EH (cell line): ENCODE results near the gene ROR1.
"Not testable (repeated sequence)": the region's sequence is repeated elsewhere in the genome, so short reads cannot be mapped to it uniquely, and the experiment has no call there.

Experiments
- DNase-seq: peaks from one replicate; pipeline ENCODE4 v3.0.0-alpha.2; 2015; ENCODE audit warnings: low read depth

Gene ROR1

GRCh38 chr1:64186138-64186897 lies 412.5 kb downstream of the ROR1 start:
- DNase-seq: no peak

DNA sequence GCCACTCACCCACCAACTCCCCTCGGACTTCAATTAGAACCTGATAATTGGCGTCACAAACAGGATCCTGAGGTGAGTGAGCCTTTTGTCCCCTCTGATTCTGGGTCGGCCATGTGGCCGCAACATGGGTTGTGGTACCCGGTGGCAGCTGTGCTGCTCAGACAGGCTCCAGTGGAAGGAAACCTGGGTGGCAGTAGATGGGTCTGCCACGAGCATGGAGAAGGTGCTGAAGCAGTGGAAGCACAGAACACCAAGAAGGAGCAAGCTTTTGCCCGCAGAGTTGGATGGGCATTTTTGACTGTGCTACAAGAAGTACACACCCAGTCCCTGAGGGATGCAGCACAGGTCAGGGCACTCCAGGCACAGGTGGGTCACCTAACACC lies 413.1 kb downstream of the ROR1 start:
- DNase-seq: no peak

DNA sequence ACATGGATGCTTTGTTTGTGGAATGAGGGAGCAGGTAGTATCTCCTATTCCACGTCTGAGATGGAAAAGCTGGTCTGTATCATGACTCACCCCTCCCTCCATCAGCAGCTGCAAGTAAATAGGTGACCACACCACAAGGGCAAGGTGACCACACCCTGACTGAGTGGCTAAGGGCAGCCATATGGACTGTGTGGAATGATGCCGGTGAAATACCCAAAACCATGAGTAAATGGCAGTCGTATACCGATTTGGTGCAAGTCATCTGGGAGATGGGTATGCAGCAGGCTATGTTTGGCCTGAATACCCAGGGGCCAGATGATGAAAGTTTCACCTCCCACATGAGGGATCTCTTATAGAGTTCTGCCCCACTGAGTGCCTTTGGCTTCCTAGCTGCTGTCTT lies 413.8 kb downstream of the ROR1 start:
- no peak for DNase-seq

DNA sequence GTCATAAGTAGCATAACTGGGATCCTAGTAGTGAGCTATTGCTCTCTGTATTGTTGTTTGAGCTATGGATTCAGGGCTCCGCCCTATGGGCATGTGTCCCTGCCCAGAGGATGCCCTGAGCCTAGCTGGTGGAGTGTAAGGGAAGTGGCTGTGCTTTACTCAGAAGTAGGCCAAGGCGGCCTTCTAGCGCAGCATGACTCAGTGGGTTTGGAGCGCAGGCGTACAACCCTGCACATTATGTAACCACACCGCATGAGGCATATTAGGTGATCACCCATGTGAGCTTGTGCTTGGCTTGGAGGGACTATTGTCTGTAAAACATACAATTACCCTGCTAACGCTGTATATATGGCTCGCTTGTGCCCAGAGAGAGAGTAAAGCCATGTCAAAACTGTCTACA lies 418.5 kb downstream of the ROR1 start:
- no peak for DNase-seq

DNA sequence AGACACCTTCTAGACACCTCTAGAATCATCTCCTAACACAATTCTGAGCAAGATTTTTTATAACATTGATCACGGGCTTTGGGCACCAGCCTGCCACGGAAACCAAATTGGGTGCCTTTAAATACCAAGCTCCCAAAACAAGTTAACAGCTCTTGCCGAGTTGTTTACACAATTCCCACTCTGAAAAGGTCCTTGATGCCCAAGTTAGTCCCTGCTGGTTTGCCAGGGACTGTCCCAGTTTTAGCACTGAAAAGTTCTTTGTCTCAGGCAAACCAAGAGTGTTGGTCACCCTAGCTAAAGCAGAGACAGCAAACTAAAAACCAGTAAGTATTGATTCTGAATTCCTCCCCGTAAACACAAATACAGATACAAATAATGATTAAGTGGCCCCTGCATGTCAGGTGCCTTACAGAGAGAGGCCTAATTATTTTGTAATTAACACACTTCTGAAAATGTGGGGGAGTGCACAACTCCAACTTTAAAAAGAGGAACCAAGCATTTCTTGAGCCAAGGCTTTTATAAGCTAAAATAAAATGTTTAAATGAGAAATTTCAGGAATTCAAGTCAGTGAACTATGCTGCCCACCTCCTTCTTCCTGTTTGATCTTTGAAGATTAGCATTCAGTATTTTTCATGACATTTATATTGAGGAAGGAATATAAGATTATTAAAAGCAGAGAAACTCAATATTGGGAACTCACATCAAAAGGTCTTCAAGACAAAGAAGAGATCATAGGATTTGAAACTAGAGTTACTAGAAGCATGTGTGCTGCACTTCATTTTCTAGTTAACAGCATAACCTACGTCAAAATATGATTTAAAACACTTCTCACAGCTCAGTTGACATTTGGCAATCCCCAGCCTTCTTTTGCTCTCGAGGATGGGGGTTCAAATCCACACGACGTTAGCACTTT lies 420.6 kb downstream of the ROR1 start:
- no peak for DNase-seq

- DNase-seq: peak; percentile 27
These were observed 421.2 kb downstream of the ROR1 start for GRCh38 chr1:64195081-64195395.

DNA sequence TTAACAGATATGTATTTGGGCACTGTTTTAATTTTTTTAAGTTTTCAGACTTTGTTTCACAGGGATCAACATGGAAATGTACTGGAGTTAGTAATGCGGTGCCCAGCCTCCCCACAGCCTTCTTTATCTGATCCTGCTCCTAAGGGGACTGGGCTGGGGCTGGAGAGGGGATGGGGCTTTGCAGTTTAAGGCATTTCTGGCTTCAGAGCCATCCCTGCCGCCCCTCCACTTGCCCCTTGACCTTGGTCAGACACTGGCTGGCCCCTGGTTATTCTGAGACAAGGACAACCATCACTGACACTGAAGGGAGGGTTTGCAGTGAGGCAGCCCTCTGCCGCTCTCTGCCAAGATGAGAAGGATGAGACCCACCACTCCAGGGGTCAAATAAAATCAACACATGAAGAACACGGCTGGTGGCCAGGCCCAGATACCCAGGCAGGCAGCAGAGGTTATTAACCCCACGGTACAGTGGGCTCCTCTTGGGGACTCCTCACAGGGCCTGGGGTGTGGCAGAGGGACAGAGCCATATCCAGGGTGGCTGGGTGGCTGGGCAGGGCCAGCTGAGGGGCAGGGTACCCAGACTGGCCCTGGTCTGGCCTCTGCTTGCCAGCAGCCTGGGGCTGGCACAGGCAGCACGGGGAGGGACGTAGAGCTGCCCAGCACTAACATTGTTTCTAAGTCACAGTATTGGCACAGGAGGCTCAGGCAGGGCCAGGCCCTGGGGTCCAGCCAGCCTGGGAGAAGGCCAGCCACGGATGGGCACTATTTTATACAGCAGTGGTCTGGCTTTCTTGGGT lies 422.5 kb downstream of the ROR1 start:
- DNase-seq: no peak

DNA sequence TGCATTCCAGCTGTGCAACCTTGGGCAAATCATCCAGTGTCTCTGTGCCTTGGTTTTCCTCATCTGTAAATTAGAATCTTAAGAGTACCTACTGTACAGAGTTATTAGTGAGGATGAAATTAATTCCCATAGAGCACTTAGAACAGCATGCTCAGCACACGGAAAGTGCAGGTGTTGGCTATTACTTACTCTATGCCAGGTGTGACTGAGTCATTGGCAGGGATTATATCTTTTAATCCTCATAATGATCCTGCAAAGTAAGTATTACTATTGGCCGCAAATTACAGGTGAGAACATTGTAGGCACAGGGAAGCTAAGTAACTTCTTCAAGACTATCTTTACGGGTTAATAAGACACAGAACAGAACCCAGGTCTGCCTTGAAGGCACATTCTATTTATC lies 423.3 kb downstream of the ROR1 start:
- no peak for DNase-seq

- DNase-seq: peak; percentile 13
These were observed 425.3 kb downstream of the ROR1 start for GRCh38 chr1:64199154-64199553.

GRCh38 chr1:64200064-64200463 lies 426.2 kb downstream of the ROR1 start:
- no peak for DNase-seq

- no peak for DNase-seq
These were observed 429.6 kb downstream of the ROR1 start, which contains the start of gene UBE2U for GRCh38 chr1:64203420-64203819. Gene UBE2U (plus strand): TSS chr1:64203623. CDS start chr1:64204051, 428 bp downstream.

- no peak for DNase-seq
These were observed 435.4 kb downstream of the ROR1 start for GRCh38 chr1:64209221-64209620.

DNA sequence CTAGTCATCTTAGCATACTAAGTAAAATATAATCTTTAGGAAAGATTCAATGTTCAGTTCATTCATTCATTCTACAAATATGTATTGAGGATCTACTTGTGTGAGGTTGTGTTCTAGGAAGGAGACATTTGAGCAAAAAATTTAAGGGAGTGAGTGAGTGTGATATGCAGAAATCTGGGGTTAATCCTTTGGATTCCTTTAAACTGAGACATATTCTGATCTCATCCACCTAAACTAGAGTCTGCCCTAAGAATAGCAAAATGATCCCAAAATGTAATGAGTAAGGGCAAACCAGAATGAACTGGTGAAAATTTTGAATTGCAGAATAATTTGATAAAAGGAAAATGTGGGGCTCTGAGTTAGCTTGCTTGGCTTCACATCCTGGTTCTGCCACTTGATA lies 438.2 kb downstream of the ROR1 start:
- peak; percentile 66 for DNase-seq

DNA sequence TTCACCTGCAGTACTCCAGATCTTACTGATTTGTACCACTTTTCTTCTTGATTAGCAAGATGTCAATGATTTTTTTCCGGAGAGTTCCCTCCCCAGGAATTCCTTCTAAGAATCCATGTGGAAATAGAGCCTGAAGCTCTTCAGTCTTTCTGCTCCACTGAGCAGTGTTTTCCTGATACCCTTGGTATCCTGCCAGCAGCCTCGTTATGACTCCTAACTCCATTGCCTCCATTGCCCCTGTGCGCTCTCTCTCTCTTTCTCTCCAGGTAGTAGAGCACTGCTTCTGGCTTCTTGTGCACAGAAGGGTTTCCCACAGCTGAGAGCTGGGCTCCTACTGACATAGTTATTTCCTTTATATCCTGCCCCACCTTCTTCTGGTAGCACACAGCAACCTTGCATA lies 441.8 kb downstream of the ROR1 start:
- no peak for DNase-seq

DNA sequence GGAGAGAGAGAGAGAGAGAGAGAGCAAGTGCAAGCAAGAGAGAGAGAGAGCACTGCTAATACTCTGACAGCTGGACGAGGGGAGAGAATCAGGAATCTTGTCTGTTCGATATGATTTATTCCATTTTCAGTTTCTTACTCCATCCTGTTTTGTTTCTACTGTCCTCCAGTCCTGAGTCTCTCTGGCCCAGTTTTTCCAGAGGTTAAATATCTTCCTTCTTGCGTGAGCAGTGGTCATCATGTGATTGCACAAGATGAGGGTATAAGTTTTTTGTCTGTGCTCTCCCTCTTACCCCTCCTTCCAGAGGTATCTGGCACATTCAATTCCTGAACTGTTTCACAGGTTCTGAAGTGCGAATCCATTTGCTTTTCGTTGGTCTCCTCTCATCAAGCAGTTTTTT lies 446.4 kb downstream of the ROR1 start:
- no peak for DNase-seq

GRCh38 chr1:64223329-64224151 lies 449.7 kb downstream of the ROR1 start:
- DNase-seq: peak; percentile 91

- not testable (repeated sequence) for DNase-seq
These were observed 450.4 kb downstream of the ROR1 start for GRCh38 chr1:64224236-64224635.

GRCh38 chr1:64228167-64228957 lies 454.5 kb downstream of the ROR1 start:
- peak; percentile 66 for DNase-seq

DNA sequence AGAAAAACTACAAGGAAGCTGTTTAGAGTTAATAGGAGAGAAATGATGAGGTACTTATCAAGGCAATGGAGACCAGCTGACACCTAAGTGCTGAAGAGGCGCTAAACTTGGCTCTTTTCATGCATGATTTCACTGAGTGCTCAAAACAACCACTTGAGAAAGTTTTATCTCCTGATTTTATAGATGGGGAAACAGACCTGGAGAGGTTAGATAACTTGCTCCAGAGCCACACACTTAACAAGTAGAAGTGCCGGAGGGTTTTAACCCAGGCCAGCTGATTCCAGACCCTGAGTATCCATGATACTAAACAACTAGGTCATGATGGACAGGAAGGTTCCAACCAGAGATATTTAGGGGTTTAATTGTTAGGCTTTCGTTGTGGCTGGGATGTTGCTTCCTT lies 455.5 kb downstream of the ROR1 start:
- no peak for DNase-seq
